HCT116 (cell line): Measurements from ENCODE around the gene VAMP2. TPM values are rescaled to one million over a fixed set of nuclear protein-coding genes. Genes with fewer than 3 reads are reported as not detected.

Experiments used
- ATAC-seq: fragments of 200-7000 bp; cut with Tn5 transposase; 2 replicates; pipeline ENCODE4 v1.9.1; 2020; ENCODE audit warnings: mild to moderate bottlenecking, moderate library complexity
- BruUV-seq: library from RNA; stranded (reverse); fragments of 400-500 nt; replicated peaks from 2 replicates; lab custom pipeline; 2021; lab: Mats Ljungman, UMichigan
- CTCF ChIA-PET: fragments of 300-600 bp; sonication (Branson Sonifier 250); formaldehyde crosslinking; loops from one replicate; lab custom pipeline; 2021; ENCODE audit warnings: antibody characterized with exemption; lab: Charles Lee
- POLR2A ChIA-PET: fragments of 300-600, 350-600 bp; sonication (Branson Sonifier 250); formaldehyde crosslinking; loops from one replicate; lab custom pipeline; 2021; ENCODE audit warnings: antibody characterized with exemption; lab: Charles Lee
- RAD21 ChIA-PET, 2 experiments: fragments of 300-600 bp; sonication (Branson Sonifier 250); formaldehyde crosslinking; loops; one replicate each; lab custom pipeline; 2023; ENCODE audit warnings: low total read pairs in 2 of 2; ENCODE audit not compliant: uncharacterized antibody in 2 of 2, unreplicated experiment in 2 of 2, low non-redundant PET in 1 of 2; lab: Charles Lee
- DNase-seq: peaks from one replicate; pipeline ENCODE4 v3.0.0-alpha.2; 2010; ENCODE audit warnings: low read depth, low spot score
- H2AFZ ChIP-seq: fragments of 200-600 bp; shearing (Covaris generic), sonication (generic); 2 replicates; pipeline ENCODE4 v1.6.1; 2017; ENCODE audit warnings: low read depth, mixed run types, mixed read lengths, antibody characterized with exemption, low read length; ENCODE audit not compliant: poor library complexity, severe bottlenecking
- H3K27ac ChIP-seq: 2 replicates; pipeline ENCODE4 v1.5.1; 2012; ENCODE audit warnings: low read depth, low read length
- H3K27me3 ChIP-seq: fragments of 200-600 bp; sonication (generic); 2 replicates; pipeline ENCODE4 v1.6.1; 2016; ENCODE audit warnings: mixed run types, low read length, mixed read lengths; ENCODE audit not compliant: insufficient read depth
- H3K36me3 ChIP-seq, 2 experiments: fragments of 200-500 bp in 1 of 2; fragments of 200-600 bp in 1 of 2; sonication (Bioruptor generic) in 1 of 2; sonication (generic) in 1 of 2; 2 replicates each; pipeline versions ENCODE4 v1.5.1 to v1.6.1; 2014 to 2016; ENCODE audit warnings: low read length in 2 of 2, inconsistent platforms in 1 of 2, mixed read lengths in 1 of 2, mixed run types in 1 of 2; ENCODE audit not compliant: insufficient read depth in 2 of 2, control insufficient read depth in 1 of 2
- H3K4me1 ChIP-seq, 2 experiments: fragments of 200-600 bp in 1 of 2; sonication (generic) in 1 of 2; 2 replicates each; pipeline versions ENCODE4 v1.5.1 to v1.6.1; 2012 to 2017; ENCODE audit warnings: low read length in 2 of 2, inconsistent platforms in 1 of 2, mild to moderate bottlenecking in 1 of 2, mixed read lengths in 1 of 2, mixed run types in 1 of 2, moderate library complexity in 1 of 2; ENCODE audit not compliant: insufficient read depth in 2 of 2, control insufficient read depth in 1 of 2
- H3K4me2 ChIP-seq: fragments of 200-600 bp; sonication (generic); 2 replicates; pipeline ENCODE4 v1.6.1; 2017; ENCODE audit warnings: mixed run types, low read length, mixed read lengths
- H3K4me3 ChIP-seq, 2 experiments: fragments of 200-600 bp in 1 of 2; sonication (generic) in 1 of 2; replicated peaks in 1 of 2; 2 replicates each; pipeline ENCODE4 v1.5.1; 2011 to 2016; ENCODE audit warnings: low read length in 2 of 2, control low read depth in 1 of 2, low read depth in 1 of 2, mild to moderate bottlenecking in 1 of 2, mixed read lengths in 1 of 2, mixed run types in 1 of 2
- H3K79me2 ChIP-seq: fragments of 200-600 bp; sonication (generic); 2 replicates; pipeline ENCODE4 v1.6.1; 2017; ENCODE audit warnings: mild to moderate bottlenecking, mixed run types, low read length, moderate library complexity, mixed read lengths; ENCODE audit not compliant: insufficient read depth
- H3K9ac ChIP-seq: fragments of 200-600 bp; sonication (generic); 2 replicates; pipeline ENCODE4 v1.6.1; 2016; ENCODE audit warnings: low read length, mixed read lengths
- H3K9me2 ChIP-seq: fragments of 200-600 bp; sonication (generic), shearing (Covaris generic); 2 replicates; pipeline ENCODE4 v1.6.1; 2017; ENCODE audit warnings: mixed run types, mild to moderate bottlenecking, moderate library complexity; ENCODE audit not compliant: insufficient read depth
- H3K9me3 ChIP-seq, 2 experiments: fragments of 200-500 bp in 1 of 2; fragments of 200-600 bp in 1 of 2; sonication (Bioruptor generic) in 1 of 2; sonication (generic) in 1 of 2; 2 replicates each; pipeline ENCODE4 v1.6.1; 2014 to 2017; ENCODE audit warnings: low read length in 2 of 2, mixed read lengths in 2 of 2, inconsistent platforms in 1 of 2, low read depth in 1 of 2, mild to moderate bottlenecking in 1 of 2, mixed run types in 1 of 2, moderate library complexity in 1 of 2; ENCODE audit not compliant: control insufficient read depth in 1 of 2, insufficient read depth in 1 of 2
- H4K20me1 ChIP-seq: fragments of 200-600 bp; sonication (generic), shearing (Covaris generic); 2 replicates; pipeline ENCODE4 v1.6.1; 2017; ENCODE audit warnings: mixed run types, mild to moderate bottlenecking, moderate library complexity; ENCODE audit not compliant: insufficient read depth
- EGR1 ChIP-seq: IDR thresholded peaks from 2 replicates; pipeline ENCODE4 v1.6.1; 2012; ENCODE audit warnings: low read depth
- EZH2phosphoT487 ChIP-seq: fragments of 200-600 bp; IDR thresholded peaks from 2 replicates; pipeline ENCODE4 v1.6.1; 2018; ENCODE audit warnings: antibody characterized with exemption, borderline replicate concordance
- MAX ChIP-seq: IDR thresholded peaks from 2 replicates; pipeline ENCODE4 v1.6.1; 2012
- RAD21 ChIP-seq: IDR thresholded peaks from 2 replicates; pipeline ENCODE4 v1.6.1; 2012; ENCODE audit warnings: low read depth, mild to moderate bottlenecking
- REST ChIP-seq: IDR thresholded peaks from 2 replicates; pipeline ENCODE4 v1.6.1; 2012; ENCODE audit warnings: low read depth
- ZFX ChIP-seq: fragments of 450-650 bp; IDR thresholded peaks from 2 replicates; pipeline ENCODE4 v1.6.1; 2017
- intact Hi-C: fragments of 100-400 bp; cut with micrococcal nuclease; formaldehyde crosslinking; loops from 2 replicates; pipeline ENCODE4 v1.10.0; 2022
- total RNA-seq: library from RNA; stranded (reverse); gene quantifications from one replicate; pipeline ENCODE4 v1.2.1, GENCODE V29; 2021; ENCODE audit not compliant: unreplicated experiment

VAMP2 gene
- total RNA-seq, 1 experiment from 2014 or later = 35.9 TPM

GRCh38 chr17:8153525-8153956, 9.2 kb downstream of the VAMP2 start:
- peak overlapping the region; percentile 100 for H3K4me2 ChIP-seq
- H3K27me3 ChIP-seq = no peaks in the 10 kb centered on the region
- peaks cover 57% of the 10 kb centered on the region for H3K79me2 ChIP-seq
- H2AFZ ChIP-seq = no peak overlapping the region
- H3K27ac ChIP-seq = peak overlapping the region; percentile 77
- no TSS peak for BruUV-seq
- H3K4me3 ChIP-seq = peak overlapping the region; percentile 48 to 95
- no peaks in the 10 kb centered on the region for H3K9me3 ChIP-seq
- ATAC-seq = no peak
- no peaks in the 10 kb centered on the region for H3K9me2 ChIP-seq
- H3K4me1 ChIP-seq = peaks cover 42 to 75% of the 10 kb centered on the region in 2 experiments
- intact Hi-C loops = no loop called here
- ChIA-PET POLR2A (interaction anchor here (1.0 to 9.4 kb wide), 6 partner anchors 14 to 57 kb away, joined by 3 to 95 read pairs (median 4); partner anchors contain the start of genes ALOXE3 and AURKB), CTCF (interaction anchor here (1.4 to 1.6 kb wide), 2 partner anchors 34 to 60 kb away, joined by 4 read pairs; no protein-coding TSS in a partner anchor), RAD21 (no interaction called here)
- H4K20me1 ChIP-seq = no peaks in the 10 kb centered on the region
- TF ChIP-seq ZFX = no peak
- TF ChIP-seq REST = no peak
- TF ChIP-seq RAD21 = no peak
- no peak for TF ChIP-seq EGR1
- TF ChIP-seq MAX = peak; percentile 58
- no peak for TF ChIP-seq EZH2phosphoT487
- DNase-seq = no peak
- peaks cover 13 to 19% of the 10 kb centered on the region in 2 experiments for H3K36me3 ChIP-seq
- peak overlapping the region; percentile 99 for H3K9ac ChIP-seq
